Neural progenitor cell (in vitro differentiated cells): ENCODE results near the gene RNF114.

ENCODE experiments used
- CTCF ChIP-seq: fragments of 200-600 bp; sonication (generic); IDR thresholded peaks from 2 replicates; pipeline ENCODE4 v1.5.1; 2017; ENCODE audit warnings: antibody characterized with exemption, mild to moderate bottlenecking
- EZH2 ChIP-seq: fragments of 200-600 bp; sonication (generic); IDR thresholded peaks from 2 replicates; pipeline ENCODE4 v1.6.1; 2017; ENCODE audit warnings: antibody characterized with exemption, mild to moderate bottlenecking, moderate library complexity

GRCh38 chr20:49978685-49979029 lies 42.5 kb downstream of the RNF114 start:
- TF ChIP-seq CTCF (no peak), EZH2 (no peak)
